Measurements from ENCODE around the gene LOX.

LOX gene

DNA sequence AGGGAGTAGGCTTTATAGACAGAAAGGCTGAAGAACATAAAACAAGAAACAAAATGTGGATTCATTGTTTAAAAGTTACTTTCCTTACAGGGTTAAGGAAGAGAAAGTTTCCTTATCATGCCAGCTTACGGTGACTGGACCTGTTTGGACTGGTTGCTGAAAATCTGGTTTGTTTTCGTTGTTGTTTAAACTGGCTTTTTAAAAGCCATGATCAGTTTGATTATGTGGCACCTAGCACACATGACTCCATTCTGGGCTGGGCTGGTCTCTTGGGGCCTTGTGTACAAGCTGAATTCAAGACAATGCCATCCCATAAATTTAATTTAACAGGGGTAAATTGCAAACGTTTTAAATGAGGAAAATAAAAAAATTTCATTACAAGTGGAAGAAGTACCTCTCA is 32.9 kb upstream of the LOX start:
- TF ChIP-seq, protein P1, sequence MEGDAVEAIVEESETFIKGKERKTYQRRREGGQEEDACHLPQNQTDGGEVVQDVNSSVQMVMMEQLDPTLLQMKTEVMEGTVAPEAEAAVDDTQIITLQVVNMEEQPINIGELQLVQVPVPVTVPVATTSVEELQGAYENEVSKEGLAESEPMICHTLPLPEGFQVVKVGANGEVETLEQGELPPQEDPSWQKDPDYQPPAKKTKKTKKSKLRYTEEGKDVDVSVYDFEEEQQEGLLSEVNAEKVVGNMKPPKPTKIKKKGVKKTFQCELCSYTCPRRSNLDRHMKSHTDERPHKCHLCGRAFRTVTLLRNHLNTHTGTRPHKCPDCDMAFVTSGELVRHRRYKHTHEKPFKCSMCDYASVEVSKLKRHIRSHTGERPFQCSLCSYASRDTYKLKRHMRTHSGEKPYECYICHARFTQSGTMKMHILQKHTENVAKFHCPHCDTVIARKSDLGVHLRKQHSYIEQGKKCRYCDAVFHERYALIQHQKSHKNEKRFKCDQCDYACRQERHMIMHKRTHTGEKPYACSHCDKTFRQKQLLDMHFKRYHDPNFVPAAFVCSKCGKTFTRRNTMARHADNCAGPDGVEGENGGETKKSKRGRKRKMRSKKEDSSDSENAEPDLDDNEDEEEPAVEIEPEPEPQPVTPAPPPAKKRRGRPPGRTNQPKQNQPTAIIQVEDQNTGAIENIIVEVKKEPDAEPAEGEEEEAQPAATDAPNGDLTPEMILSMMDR (IDR thresholded peaks at IDR 0.05) = no peak

DNA sequence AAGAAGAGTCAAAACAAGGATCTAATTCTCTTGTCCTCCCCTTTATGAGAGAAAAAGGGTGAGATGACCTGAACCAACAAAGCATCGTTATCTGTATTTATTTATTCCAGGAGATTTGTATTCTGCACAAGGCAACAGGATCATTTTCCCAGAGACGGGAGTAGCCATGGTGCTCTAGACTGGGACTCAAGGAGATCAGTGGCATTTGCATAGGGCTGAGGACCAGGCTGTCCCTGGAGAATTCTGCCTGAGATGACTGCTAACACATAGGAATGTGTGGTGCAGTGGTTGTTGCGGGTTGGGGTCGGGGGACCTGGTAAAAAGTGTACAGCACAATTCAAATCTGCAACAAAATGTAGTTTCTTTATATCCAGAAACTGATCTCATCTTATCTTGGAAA is 29.0 kb upstream of the LOX start:
- TF ChIP-seq, protein P1 (IDR thresholded peaks at IDR 0.05) = no peak

DNA sequence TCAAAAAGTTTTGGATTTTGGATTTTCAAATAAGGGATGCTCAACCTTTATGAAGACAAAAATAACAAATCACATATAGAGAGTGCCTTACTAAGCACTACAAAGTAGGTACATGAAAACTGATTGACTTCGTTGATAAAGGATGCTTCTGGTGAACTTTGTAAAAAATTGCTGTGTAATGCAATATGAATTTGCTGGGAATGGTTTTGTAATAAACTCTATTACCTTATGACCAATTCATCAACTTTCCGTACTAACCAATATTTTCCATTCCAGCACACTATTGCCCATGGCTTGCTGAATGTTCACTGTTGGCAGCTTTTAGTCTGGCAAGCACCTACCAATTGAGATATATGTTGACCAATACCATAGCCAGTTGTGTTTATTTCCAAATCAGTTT is 27.9 kb upstream of the LOX start:
- TF ChIP-seq, protein P1 (IDR thresholded peaks at IDR 0.05) = no peak

DNA sequence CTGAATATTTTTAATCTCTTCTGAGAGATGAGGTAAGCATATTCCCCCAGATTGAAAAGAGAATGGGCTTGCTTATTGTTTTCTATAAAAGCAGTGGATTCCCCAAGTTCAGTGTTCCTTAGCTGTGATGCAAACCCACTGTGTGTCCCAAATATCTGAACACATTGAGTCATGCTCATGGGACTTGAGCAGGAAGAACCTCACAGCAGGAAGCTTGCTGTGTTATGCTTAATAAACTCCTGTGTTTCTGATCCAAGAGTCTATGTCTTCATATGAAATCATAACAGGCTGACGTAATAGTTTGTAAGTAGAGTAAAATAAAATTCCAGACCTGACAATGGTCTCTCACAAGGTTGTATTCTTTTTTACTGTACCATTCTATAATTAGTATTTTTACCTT is 24.8 kb upstream of the LOX start:
- TF ChIP-seq, protein P1 (IDR thresholded peaks at IDR 0.05) = no peak

DNA sequence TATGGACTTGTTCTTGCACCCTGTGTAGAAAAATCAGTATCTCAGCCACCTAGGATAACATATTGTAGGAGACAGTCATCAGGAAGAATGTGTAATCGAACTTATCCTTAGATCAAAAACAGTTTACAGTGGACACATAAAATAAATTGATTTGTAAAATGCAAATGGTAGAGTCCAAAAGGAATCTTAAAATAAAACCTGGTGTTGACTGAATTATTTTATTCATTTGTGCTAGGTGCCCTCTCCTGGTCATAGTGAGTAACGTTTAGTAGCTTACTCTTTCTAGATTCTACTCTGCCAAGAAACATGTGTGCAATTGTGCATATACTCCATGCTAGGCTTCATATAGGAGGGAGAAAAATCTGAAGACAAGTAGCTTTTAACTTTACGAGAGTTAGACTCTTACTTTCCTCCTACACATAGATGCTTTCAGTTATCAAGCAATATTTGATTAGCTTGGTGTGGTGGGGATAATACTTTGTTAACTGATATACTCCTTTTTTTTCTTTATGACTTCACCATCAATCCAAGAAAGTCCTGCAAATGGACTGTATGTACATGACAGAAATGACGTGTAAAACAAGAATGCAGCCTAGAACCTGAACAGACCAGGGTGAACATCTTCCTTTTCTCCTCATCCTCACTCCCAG is 23.7 kb upstream of the LOX start:
- TF ChIP-seq, protein P1 (IDR thresholded peaks at IDR 0.05) = peak; percentile 77

DNA sequence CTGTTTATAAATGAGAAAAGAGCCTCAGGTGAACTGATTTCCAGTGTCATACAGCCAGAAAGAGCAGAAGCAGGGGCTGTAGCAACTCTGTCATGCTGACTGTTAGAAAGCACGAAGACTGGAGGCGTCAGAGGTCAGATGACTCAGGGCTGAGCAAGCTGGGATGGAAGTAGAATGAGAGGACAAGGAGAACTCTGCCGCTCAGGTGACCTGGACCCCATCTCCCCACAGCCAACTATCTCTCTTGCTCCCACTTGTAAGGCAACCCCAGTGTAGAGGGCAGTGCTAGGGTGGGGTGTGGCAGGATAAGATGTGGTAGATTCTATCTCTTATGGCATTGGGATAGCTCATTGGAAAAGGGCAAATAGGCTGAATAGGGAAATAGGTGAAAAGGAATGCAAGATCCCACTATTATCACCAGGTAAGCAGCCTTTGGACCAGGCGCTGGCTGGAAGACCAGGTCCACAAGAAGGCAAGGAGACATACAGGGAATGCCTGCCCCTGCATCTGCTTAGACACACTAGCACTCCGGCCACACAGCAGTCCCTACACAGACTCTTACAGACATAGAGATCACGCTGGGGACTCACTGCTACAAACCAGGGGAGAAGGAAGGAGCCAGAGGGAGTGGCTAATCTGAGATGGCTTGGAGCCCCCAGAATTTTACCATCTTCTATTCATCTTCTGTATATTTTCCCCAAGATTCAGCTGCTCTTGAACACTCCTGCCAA is 21.2 kb upstream of the LOX start:
- TF ChIP-seq, protein P1 (IDR thresholded peaks at IDR 0.05) = no peak

DNA sequence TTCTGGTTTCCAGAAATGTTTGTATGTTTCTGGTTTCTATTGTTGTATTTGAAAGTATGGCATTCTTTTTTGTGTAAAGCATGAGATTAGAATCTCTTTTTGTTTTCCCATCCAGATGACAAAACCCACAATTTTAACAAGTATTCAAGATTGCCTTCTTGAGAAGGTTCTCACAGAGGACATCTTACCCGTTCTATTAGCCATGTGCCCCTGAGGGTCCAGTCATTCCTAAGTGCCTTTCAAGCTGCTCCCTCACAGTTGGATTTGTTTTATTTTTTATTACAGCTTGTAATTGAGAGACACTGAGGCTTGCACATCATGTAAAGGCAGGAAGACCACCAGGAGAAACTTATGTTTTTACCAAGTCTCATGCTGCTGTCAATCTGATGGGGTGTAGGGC is 19.3 kb upstream of the LOX start:
- TF ChIP-seq, protein P1 (IDR thresholded peaks at IDR 0.05) = no peak
